Left ventricle myocardium inferior (tissue), 1 donor: ENCODE measurements around the gene CCDC34. TPM values are rescaled to one million over a fixed set of nuclear protein-coding genes. Genes with fewer than 3 reads are reported as not detected.
A peak's percentile ranks its signal among the peaks of the same experiment; 100 is the strongest.

Source experiments
- DNase-seq: peaks from one replicate; pipeline ENCODE4 v3.0.0-alpha.2; 2020
- H3K27ac ChIP-seq: fragments of 200-600 bp; replicated peaks from 2 replicates; pipeline ENCODE4 v1.8.0; 2021
- H3K27me3 ChIP-seq: fragments of 200-600 bp; 2 replicates; pipeline ENCODE4 v1.8.0; 2021; ENCODE audit warnings: low read depth
- H3K36me3 ChIP-seq: fragments of 200-600 bp; 2 replicates; pipeline ENCODE4 v1.8.0; 2021
- H3K4me1 ChIP-seq: fragments of 200-600 bp; 2 replicates; pipeline ENCODE4 v1.8.0; 2021
- H3K4me3 ChIP-seq: fragments of 200-600 bp; 2 replicates; pipeline ENCODE4 v1.8.0; 2021; ENCODE audit warnings: mild to moderate bottlenecking, moderate library complexity
- H3K9me3 ChIP-seq: fragments of 200-600 bp; replicated peaks from 2 replicates; pipeline ENCODE4 v1.8.0; 2021
- CTCF ChIP-seq: fragments of 200-600 bp; IDR thresholded peaks from 2 replicates; pipeline ENCODE4 v1.8.0; 2021; ENCODE audit warnings: antibody characterized with exemption, mild to moderate bottlenecking, borderline replicate concordance
- intact Hi-C: fragments of 100-400 bp; cut with micrococcal nuclease; formaldehyde crosslinking; loops from one replicate; pipeline ENCODE4 v1.11.0; 2022
- total RNA-seq: library from RNA; stranded (reverse); fragmentation: NEBNext Ultra II Directional; extraction: Animal tissue kit (Norgen Biotek cat#: 25700); gene quantifications from one replicate; pipeline ENCODE4 v1.2.1, GENCODE V29; 2021
- donor health status: DM: no; HTN: yes; CAD: no; lungs with severe emphysema.

CCDC34 gene
- total RNA-seq, 1 donor from 2014 or later: 1.6 TPM

- H3K27ac ChIP-seq: no peak overlapping the region
- no peak for TF ChIP-seq CTCF
- peaks cover 53% of the 10 kb centered on the region for H3K4me1 ChIP-seq
- no peaks in the 10 kb centered on the region for H3K27me3 ChIP-seq
- no peak for DNase-seq
- H3K4me3 ChIP-seq: no peak overlapping the region
- intact Hi-C loops: no loop called here
- no peaks in the 10 kb centered on the region for H3K36me3 ChIP-seq
- H3K9me3 ChIP-seq: no peaks in the 10 kb centered on the region
Measured at GRCh38 chr11:27397624-27398399, 34.8 kb upstream of the CCDC34 start.

GRCh38 chr11:27396259-27396839 lies 33.3 kb upstream of the CCDC34 start:
- H3K27me3 ChIP-seq: no peaks in the 10 kb centered on the region
- no peak for DNase-seq
- peak overlapping the region; percentile 59 for H3K27ac ChIP-seq
- intact Hi-C loops: no loop called here
- peaks cover 62% of the 10 kb centered on the region for H3K4me1 ChIP-seq
- no peaks in the 10 kb centered on the region for H3K9me3 ChIP-seq
- H3K36me3 ChIP-seq: no peaks in the 10 kb centered on the region
- H3K4me3 ChIP-seq: no peak overlapping the region
- TF ChIP-seq CTCF: no peak

GRCh38 chr11:27395556-27396258 lies 32.7 kb upstream of the CCDC34 start:
- H3K27ac ChIP-seq: peak overlapping the region; percentile 59
- H3K4me1 ChIP-seq: peaks cover 64% of the 10 kb centered on the region
- no peak for DNase-seq
- no peak overlapping the region for H3K4me3 ChIP-seq
- no peaks in the 10 kb centered on the region for H3K36me3 ChIP-seq
- no peaks in the 10 kb centered on the region for H3K27me3 ChIP-seq
- H3K9me3 ChIP-seq: no peaks in the 10 kb centered on the region
- TF ChIP-seq CTCF: no peak
- intact Hi-C loops: no loop called here

GRCh38 chr11:27394781-27395228 lies 31.8 kb upstream of the CCDC34 start:
- Histone ChIP-seq H3K4me1 (peaks cover 64% of the 10 kb centered on the region), H3K27me3 (no peaks in the 10 kb centered on the region), H3K9me3 (no peaks in the 10 kb centered on the region), H3K36me3 (no peaks in the 10 kb centered on the region), H3K27ac (peak overlapping the region; percentile 59), H3K4me3 (no peak overlapping the region)
- intact Hi-C loops: no loop called here
- TF ChIP-seq CTCF: no peak
- no peak for DNase-seq

GRCh38 chr11:27392278-27393114 lies 29.5 kb upstream of the CCDC34 start:
- TF ChIP-seq CTCF: no peak
- peak overlapping the region; percentile 39 for H3K27ac ChIP-seq
- peaks cover 61% of the 10 kb centered on the region for H3K4me1 ChIP-seq
- no peak for DNase-seq
- no peaks in the 10 kb centered on the region for H3K9me3 ChIP-seq
- no peaks in the 10 kb centered on the region for H3K36me3 ChIP-seq
- intact Hi-C loops: no loop called here
- H3K4me3 ChIP-seq: no peak overlapping the region
- H3K27me3 ChIP-seq: no peaks in the 10 kb centered on the region
